OCI-LY1 (cell line): Measurements from ENCODE around the gene C1QTNF2.

Experiments
- H2AFZ ChIP-seq: fragments of 200-600 bp; sonication (generic), shearing (Covaris generic); 2 replicates; pipeline ENCODE4 v1.6.0; 2014; ENCODE audit warnings: antibody characterized with exemption, mild to moderate bottlenecking, low read length
- H3F3A ChIP-seq: fragments of 200-600 bp; sonication (generic), shearing (Covaris generic); 2 replicates; pipeline ENCODE4 v1.6.0; 2014; ENCODE audit warnings: mild to moderate bottlenecking, antibody characterized with exemption, low read length, moderate library complexity; ENCODE audit not compliant: insufficient read depth
- H3K27ac ChIP-seq: fragments of 200-600 bp; sonication (generic); 2 replicates; pipeline ENCODE4 v1.5.1; 2014; ENCODE audit warnings: low read length, mixed run types, mild to moderate bottlenecking, low read depth; ENCODE audit not compliant: poor library complexity, severe bottlenecking
- H3K27me3 ChIP-seq: fragments of 200-600 bp; sonication (generic); 2 replicates; pipeline ENCODE4 v1.6.0; 2014; ENCODE audit warnings: antibody characterized with exemption, mild to moderate bottlenecking, low read length, moderate library complexity; ENCODE audit not compliant: insufficient read depth
- H3K36me3 ChIP-seq: fragments of 200-600 bp; sonication (generic); 2 replicates; pipeline ENCODE4 v1.6.1; 2014; ENCODE audit warnings: mild to moderate bottlenecking, antibody characterized with exemption, low read length, moderate library complexity, mixed read lengths; ENCODE audit not compliant: insufficient read depth
- H3K4me1 ChIP-seq: fragments of 200-600 bp; sonication (generic); 2 replicates; pipeline ENCODE4 v1.5.1; 2014; ENCODE audit warnings: mild to moderate bottlenecking, low read length, moderate library complexity; ENCODE audit not compliant: insufficient read depth, severe bottlenecking
- H3K4me2 ChIP-seq: fragments of 200-600 bp; sonication (generic), shearing (Covaris generic); 2 replicates; pipeline ENCODE4 v1.6.1; 2014; ENCODE audit warnings: low read length
- H3K4me3 ChIP-seq: fragments of 200-600 bp; sonication (generic); 2 replicates; pipeline ENCODE4 v1.5.1; 2014; ENCODE audit warnings: low read length, low read depth, mild to moderate bottlenecking, mixed read lengths; ENCODE audit not compliant: poor library complexity, severe bottlenecking
- H3K79me2 ChIP-seq: fragments of 200-600 bp; shearing (Covaris generic); 2 replicates; pipeline ENCODE4 v1.6.1; 2016; ENCODE audit warnings: mixed run types, low read length, mixed read lengths; ENCODE audit not compliant: insufficient read depth
- H3K9ac ChIP-seq: fragments of 200-600 bp; sonication (generic), shearing (Covaris generic); 2 replicates; pipeline ENCODE4 v1.6.1; 2014; ENCODE audit warnings: mild to moderate bottlenecking, low read length, mixed read lengths
- H3K9me2 ChIP-seq: fragments of 200-600 bp; sonication (generic), shearing (Covaris generic); 2 replicates; pipeline ENCODE4 v1.6.1; 2014; ENCODE audit warnings: low read depth, mild to moderate bottlenecking, low read length, mixed read lengths
- H3K9me3 ChIP-seq: fragments of 200-600 bp; shearing (Covaris generic); 2 replicates; pipeline ENCODE4 v1.6.1; 2014; ENCODE audit warnings: low read length, mixed read lengths
- H4K20me1 ChIP-seq: fragments of 200-600 bp; sonication (generic), shearing (Covaris generic); 2 replicates; pipeline ENCODE4 v1.6.0; 2016; ENCODE audit warnings: mild to moderate bottlenecking, low read length; ENCODE audit not compliant: insufficient read depth
- CTCF ChIP-seq: fragments of 200-600 bp; sonication (generic), shearing (Covaris generic); IDR thresholded peaks from 2 replicates; pipeline ENCODE4 v1.5.1; 2017; ENCODE audit warnings: mild to moderate bottlenecking, antibody characterized with exemption, low read length, moderate library complexity, mixed read lengths
- EZH2 ChIP-seq: fragments of 200-600 bp; sonication (generic), shearing (Covaris generic); IDR thresholded peaks from 2 replicates; pipeline ENCODE4 v1.8.0; 2017; ENCODE audit warnings: borderline replicate concordance, mixed run types, mild to moderate bottlenecking, antibody characterized with exemption, low read length, moderate library complexity, mixed read lengths

The C1QTNF2 gene

GRCh38 chr5:160363660-160364395 lies 6.6 kb downstream of the C1QTNF2 start:
- H3K36me3 ChIP-seq, result no peaks in the 10 kb centered on the region
- H3K4me2 ChIP-seq, result no peak overlapping the region
- no peaks in the 10 kb centered on the region for H3K79me2 ChIP-seq
- H4K20me1 ChIP-seq, result no peaks in the 10 kb centered on the region
- H3K4me1 ChIP-seq, result no peaks in the 10 kb centered on the region
- H3K27ac ChIP-seq, result no peak overlapping the region
- H3K9me2 ChIP-seq, result no peaks in the 10 kb centered on the region
- H3K9me3 ChIP-seq, result no peaks in the 10 kb centered on the region
- H2AFZ ChIP-seq, result no peak overlapping the region
- TF ChIP-seq EZH2, result no peak
- no peak for TF ChIP-seq CTCF
- no peaks in the 10 kb centered on the region for H3F3A ChIP-seq
- H3K9ac ChIP-seq, result no peak overlapping the region
- H3K27me3 ChIP-seq, result 0 out of 2 replicates have a peak, but pooled peaks cover 4% of the 10 kb centered on the region
- H3K4me3 ChIP-seq, result no peak overlapping the region

- Histone ChIP-seq H3K9ac (no peak overlapping the region), H3K4me1 (no peaks in the 10 kb centered on the region), H3K79me2 (no peaks in the 10 kb centered on the region), H3K27ac (no peak overlapping the region), H4K20me1 (no peaks in the 10 kb centered on the region), H3K9me3 (no peaks in the 10 kb centered on the region), H3F3A (no peaks in the 10 kb centered on the region), H3K4me3 (no peak overlapping the region), H2AFZ (no peak overlapping the region), H3K36me3 (no peaks in the 10 kb centered on the region), H3K9me2 (no peaks in the 10 kb centered on the region), H3K27me3 (0 out of 2 replicates have a peak, but pooled peaks cover 4% of the 10 kb centered on the region), H3K4me2 (no peak overlapping the region)
- TF ChIP-seq CTCF (no peak), EZH2 (no peak)
Measured at GRCh38 chr5:160363211-160363610, 7.2 kb downstream of the C1QTNF2 start.

- H2AFZ ChIP-seq, result no peak overlapping the region
- H3K9me2 ChIP-seq, result no peaks in the 10 kb centered on the region
- H3K27ac ChIP-seq, result no peak overlapping the region
- no peaks in the 10 kb centered on the region for H3K4me1 ChIP-seq
- H3K9me3 ChIP-seq, result no peaks in the 10 kb centered on the region
- H3K4me2 ChIP-seq, result no peak overlapping the region
- H3K79me2 ChIP-seq, result no peaks in the 10 kb centered on the region
- no peaks in the 10 kb centered on the region for H3K36me3 ChIP-seq
- no peak overlapping the region for H3K9ac ChIP-seq
- 0 out of 2 replicates have a peak, but pooled peaks cover 4% of the 10 kb centered on the region for H3K27me3 ChIP-seq
- H4K20me1 ChIP-seq, result no peaks in the 10 kb centered on the region
- no peaks in the 10 kb centered on the region for H3F3A ChIP-seq
- TF ChIP-seq EZH2 (no peak), CTCF (no peak)
- no peak overlapping the region for H3K4me3 ChIP-seq
Measured at GRCh38 chr5:160361624-160362228, 8.7 kb downstream of the C1QTNF2 start.
